BE2C (cell line): Measurements from ENCODE around the gene TTLL11.

ENCODE experiments used
- DNase-seq: peaks from one replicate; pipeline ENCODE4 v3.0.0-alpha.2; 2020
- H3K27me3 ChIP-seq: fragments of 250-450 bp; sonication (Bioruptor Pico); 2 replicates; pipeline ENCODE4 v1.5.1; 2020; ENCODE audit warnings: mild to moderate bottlenecking
- H3K36me3 ChIP-seq: fragments of 250-450 bp; sonication (Bioruptor Pico); 2 replicates; pipeline ENCODE4 v1.5.1; 2020; ENCODE audit warnings: mild to moderate bottlenecking
- H3K4me1 ChIP-seq: fragments of 250-450 bp; sonication (Bioruptor Pico); 2 replicates; pipeline ENCODE4 v1.5.1; 2020
- H3K4me3 ChIP-seq: 2 replicates; pipeline ENCODE4 v1.5.1; 2011; ENCODE audit warnings: low read depth, low read length
- H3K9me3 ChIP-seq: fragments of 250-450 bp; sonication (Bioruptor Pico); 2 replicates; pipeline ENCODE4 v1.5.1; 2020
- CTCF ChIP-seq: IDR thresholded peaks from 2 replicates; pipeline ENCODE4 v1.5.1; 2012; ENCODE audit warnings: mild to moderate bottlenecking, low read depth, low read length

The TTLL11 gene

DNA sequence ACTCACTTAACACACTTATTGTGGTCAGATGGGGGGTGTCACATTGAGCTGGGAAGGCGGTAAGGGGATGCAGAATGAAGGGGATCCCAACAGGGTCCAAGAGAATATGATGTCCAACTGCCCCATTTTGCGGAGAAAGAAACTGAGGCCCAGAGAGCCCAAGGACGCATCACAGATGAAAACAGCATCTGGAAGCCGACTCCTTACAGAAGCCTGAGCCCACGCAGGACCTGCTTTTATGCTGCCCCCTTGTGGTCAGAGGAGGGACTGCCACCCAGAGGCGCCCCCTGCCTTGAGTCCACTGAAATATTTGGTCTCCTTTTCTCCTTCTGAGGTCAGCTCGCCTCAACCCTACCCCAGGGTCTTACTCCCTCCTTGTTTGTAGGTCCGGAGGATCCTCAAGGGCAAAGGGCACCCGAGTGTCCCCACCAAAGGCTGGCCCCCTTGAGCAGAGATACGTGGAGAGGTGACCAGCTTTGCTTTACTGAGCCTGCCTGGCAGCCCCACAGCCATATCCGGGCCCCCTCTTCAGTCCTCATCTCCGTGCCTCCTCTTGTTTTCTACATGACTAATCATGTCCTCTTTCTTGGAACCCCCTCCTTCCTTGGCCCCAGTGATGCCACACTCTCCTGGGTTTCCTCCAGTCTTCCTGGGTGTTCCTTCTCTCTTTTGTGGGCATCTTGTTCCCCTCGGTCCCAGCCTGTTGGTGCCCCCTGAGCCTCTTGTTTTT is 30.0 kb upstream of the TTLL11 start:
- TF ChIP-seq CTCF, result peak; percentile 100
- Histone ChIP-seq H3K9me3 (no peaks in the 10 kb centered on the region), H3K4me3 (no peak overlapping the region), H3K36me3 (no peaks in the 10 kb centered on the region), H3K4me1 (no peaks in the 10 kb centered on the region), H3K27me3 (no peaks in the 10 kb centered on the region)
- peak; percentile 78 for DNase-seq

GRCh38 chr9:122122468-122122867 is 29.4 kb upstream of the TTLL11 start:
- Histone ChIP-seq H3K27me3 (no peaks in the 10 kb centered on the region), H3K4me3 (no peak overlapping the region), H3K4me1 (no peaks in the 10 kb centered on the region), H3K36me3 (no peaks in the 10 kb centered on the region), H3K9me3 (no peaks in the 10 kb centered on the region)
- no peak for TF ChIP-seq CTCF
- DNase-seq, result no peak

- no peaks in the 10 kb centered on the region for H3K4me1 ChIP-seq
- H3K9me3 ChIP-seq, result no peaks in the 10 kb centered on the region
- DNase-seq, result no peak
- no peaks in the 10 kb centered on the region for H3K36me3 ChIP-seq
- TF ChIP-seq CTCF, result no peak
- no peaks in the 10 kb centered on the region for H3K27me3 ChIP-seq
- no peak overlapping the region for H3K4me3 ChIP-seq
These were observed 28.8 kb upstream of the TTLL11 start for GRCh38 chr9:122121931-122122330.

- H3K4me3 ChIP-seq, result no peak overlapping the region
- no peaks in the 10 kb centered on the region for H3K36me3 ChIP-seq
- H3K4me1 ChIP-seq, result no peaks in the 10 kb centered on the region
- no peak for DNase-seq
- H3K27me3 ChIP-seq, result no peaks in the 10 kb centered on the region
- no peak for TF ChIP-seq CTCF
- no peaks in the 10 kb centered on the region for H3K9me3 ChIP-seq
These were observed 28.3 kb upstream of the TTLL11 start for GRCh38 chr9:122121391-122121790.

- TF ChIP-seq CTCF, result no peak
- no peak for DNase-seq
- no peaks in the 10 kb centered on the region for H3K36me3 ChIP-seq
- no peak overlapping the region for H3K4me3 ChIP-seq
- H3K4me1 ChIP-seq, result no peaks in the 10 kb centered on the region
- H3K27me3 ChIP-seq, result no peaks in the 10 kb centered on the region
- H3K9me3 ChIP-seq, result no peaks in the 10 kb centered on the region
These were observed 27.4 kb upstream of the TTLL11 start for GRCh38 chr9:122120316-122121071.

- H3K36me3 ChIP-seq, result no peaks in the 10 kb centered on the region
- DNase-seq, result no peak
- no peaks in the 10 kb centered on the region for H3K9me3 ChIP-seq
- H3K4me3 ChIP-seq, result no peak overlapping the region
- no peak for TF ChIP-seq CTCF
- no peaks in the 10 kb centered on the region; the same call in 1 of the 2 replicates for H3K4me1 ChIP-seq
- H3K27me3 ChIP-seq, result no peaks in the 10 kb centered on the region
These were observed 26.6 kb upstream of the TTLL11 start for GRCh38 chr9:122119721-122120120.
